ENCODE results near the gene MLN.

Gene MLN, protein sequence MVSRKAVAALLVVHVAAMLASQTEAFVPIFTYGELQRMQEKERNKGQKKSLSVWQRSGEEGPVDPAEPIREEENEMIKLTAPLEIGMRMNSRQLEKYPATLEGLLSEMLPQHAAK

DNA sequence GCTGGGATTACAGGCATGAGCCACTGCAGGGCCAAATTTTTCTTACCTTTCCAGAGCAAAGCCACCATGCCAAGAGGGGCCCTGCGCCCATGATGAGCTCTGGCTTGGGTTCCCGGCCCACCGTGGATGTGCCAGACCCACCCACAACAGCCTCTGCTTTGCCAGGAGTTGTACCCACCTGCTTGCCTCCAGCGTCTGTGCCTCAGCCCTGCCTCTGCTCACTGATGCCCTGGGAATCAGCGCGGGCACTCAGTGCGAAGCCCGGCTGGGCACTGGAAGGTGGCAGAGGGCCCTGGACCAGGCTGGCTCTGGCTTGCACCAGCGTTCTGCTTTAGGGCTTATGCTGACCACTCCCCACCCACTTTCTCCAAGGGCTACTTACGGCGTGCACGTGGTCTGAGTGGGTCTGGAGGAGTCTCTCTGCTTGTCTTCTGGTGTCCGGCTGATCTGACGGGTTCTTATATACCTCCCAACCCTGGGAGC is at the start of gene MLN:
TSS of gene MLN (minus strand) at position 433 of the 483 bp plus-strand sequence. CDS start 2,840 bp downstream, outside the sequence.
- DNase-seq = no peak

DNA sequence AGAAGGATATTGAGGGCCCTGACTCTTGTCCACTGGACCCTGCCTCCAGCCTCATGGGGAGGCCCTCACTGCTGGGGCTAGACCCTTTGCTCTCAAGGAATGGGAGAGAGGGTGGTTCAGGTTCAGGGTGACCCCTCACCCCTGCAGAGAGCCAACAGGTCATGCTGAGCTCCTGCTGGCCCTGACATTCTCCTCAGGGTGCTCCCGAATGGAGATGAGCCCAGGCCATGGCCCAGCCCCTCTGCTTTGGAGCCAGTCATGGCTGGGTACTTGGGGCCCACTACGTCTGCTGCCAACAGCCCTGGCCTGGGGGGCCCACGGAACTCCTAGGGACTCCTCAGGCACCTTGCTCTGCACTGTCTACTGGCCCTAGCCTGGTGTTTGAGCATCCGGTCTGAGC is 49.2 kb upstream of the MLN start:
- no peak for DNase-seq

DNA sequence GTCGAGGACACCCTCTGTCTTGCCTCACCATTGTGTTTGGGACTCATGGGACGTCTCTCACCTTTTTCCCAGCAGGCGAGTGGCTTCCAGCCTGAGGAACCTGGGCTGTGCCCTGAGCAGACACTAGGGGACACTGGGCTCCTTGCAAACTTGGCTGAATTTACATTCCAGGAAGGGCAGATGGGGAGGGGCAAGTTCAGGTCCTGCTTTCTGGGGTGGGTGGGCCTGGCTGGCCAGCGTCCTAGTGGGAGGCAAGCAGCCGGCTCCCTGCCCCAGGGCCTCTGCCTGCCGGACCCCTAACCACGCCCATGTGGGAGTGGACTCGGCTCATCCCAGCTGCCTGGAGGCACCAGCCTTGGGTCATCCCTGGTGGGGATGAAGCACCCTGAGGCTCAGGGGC is 48.2 kb upstream of the MLN start:
- peak; percentile 23 to 58 for DNase-seq

DNA sequence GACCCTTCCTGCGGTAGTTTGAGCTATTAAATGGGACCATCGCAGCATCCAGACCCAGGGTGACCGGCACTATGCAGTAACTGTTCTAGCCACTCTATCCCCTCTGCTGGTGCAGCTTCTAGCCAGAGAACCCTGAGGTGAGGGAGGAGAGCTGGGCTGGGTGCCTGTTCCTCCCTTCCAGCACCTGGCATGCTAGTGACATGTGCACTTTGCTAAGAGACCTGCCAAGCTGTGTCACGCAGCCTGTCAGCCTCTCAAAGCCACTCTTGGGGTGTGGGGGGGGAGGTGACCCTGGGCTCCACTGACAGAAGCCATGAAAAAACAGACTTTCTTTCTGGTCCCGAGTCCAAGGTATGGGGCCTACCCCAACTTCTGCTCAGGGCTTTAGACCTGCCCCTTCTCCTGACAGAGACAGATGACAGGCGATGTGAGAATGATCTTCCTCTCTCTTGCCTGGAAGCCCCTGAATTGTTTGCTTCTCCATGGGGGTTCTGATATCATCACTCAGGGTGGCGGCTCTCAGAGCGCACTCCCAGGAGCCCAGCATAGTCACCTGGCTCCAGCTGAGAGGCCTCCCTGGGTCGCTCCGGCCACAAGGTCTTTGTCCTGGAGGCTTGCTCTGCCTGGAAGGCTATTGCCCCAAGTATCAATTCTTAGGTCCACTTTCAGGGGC is 47.2 kb upstream of the MLN start:
- DNase-seq = peak in 1 of 2 experiments; percentile 45

DNA sequence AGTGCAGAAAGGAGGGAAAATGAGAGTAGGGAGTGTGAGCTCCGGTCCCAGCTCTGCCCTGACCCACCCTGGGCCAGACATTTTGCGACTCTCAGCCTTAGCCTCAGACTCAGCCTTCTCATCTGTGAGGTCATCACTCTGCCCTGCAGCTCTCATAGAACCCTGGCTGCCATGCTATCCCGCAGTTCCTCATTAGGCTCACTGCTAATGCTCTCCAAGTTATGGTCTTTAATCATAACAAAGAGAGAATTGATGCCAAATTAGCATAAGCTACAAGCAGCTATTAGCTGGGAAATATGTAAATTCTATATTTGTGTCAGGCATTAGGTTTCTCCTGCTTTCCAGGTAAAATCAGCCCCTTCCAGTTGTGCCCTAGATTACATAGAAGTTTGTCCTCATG is 46.5 kb upstream of the MLN start:
- DNase-seq = peak; percentile 83

DNA sequence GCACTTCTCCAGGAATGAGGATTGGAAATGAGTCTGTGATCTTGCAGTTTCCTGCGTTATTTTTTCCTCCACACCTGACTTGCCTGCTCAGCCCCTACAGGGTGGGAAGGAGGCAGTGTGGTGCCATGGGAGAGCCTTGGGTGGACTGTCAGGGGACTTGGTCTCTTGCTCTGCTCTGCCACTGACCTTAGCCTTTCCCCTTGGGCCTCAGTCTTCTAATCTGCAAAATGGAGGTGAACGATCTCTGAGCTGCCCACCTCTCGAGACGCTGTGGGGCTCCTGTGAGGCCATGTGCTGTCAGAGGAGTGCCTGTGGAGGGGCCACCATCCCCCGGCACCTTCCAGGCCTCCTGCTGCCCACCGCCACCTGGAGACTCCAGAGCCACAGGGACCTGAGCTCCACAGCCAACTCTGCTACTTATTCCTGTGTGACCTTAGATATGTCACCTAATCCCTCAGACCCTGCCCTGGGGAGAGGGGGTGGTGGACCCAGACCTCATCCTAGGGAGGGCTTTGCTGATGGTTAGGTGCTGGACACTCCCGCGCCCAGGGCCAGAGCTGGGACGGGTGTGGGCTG is 45.8 kb upstream of the MLN start:
- no peak for DNase-seq

DNA sequence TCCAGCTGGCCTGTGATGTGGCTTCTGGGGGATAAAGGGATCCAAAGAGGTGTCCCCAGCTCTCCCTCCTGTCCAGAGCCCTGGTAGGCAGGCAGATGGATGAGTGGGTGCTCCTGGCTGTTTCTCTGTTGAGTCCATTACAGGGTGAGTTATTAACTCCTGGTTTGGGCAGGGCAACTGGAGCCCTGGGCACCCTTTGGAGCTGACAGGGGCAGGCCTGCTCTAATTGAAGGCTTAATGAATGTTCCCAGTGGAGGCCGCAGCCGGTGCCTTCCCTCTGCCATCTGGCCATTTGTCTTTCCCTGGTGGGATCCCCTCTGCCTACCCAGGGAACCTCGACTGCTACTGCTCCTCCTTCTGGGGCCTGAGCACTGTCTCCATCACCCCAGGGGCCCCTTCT is 44.7 kb upstream of the MLN start:
- DNase-seq = no peak

DNA sequence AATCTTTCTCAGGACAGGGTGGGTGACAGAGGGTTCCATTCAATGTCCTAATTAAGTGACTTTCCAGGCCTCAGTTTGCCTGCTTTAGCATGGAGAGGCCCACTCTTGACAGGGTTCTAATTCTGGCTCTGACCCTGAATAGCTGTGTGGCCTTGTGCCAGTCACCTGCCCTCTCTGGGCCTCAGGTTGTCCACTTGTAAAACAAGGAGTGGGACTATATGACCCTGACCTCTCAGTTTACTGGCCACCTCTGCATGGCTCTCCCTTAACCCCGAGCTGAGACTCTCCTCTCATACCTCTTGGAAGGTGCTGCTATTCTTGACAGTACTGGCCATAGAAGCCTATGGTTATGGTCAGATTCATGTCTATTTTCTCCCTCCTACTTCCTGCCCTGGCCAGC is 44.1 kb upstream of the MLN start:
- no peak for DNase-seq

DNA sequence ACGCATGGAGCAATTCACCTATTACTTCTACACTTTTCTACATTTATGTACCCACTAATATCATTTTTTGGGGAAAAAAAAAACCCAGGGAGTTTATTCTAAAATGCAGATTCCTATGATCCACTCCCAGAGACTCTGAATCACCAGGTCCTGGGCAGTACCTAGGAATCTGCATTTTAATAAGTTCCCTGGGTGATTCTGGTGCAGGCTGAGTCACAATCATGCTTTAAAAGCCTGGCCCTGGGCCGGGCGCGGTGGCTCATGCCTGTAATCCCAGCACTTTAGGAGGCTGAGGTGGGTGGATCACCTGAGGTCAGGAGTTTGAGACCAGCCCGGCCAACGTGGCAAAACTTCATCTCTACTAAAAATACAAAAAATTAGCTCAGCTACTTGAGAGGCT is 43.3 kb upstream of the MLN start:
- peak in 1 of 2 experiments; percentile 41 for DNase-seq

DNA sequence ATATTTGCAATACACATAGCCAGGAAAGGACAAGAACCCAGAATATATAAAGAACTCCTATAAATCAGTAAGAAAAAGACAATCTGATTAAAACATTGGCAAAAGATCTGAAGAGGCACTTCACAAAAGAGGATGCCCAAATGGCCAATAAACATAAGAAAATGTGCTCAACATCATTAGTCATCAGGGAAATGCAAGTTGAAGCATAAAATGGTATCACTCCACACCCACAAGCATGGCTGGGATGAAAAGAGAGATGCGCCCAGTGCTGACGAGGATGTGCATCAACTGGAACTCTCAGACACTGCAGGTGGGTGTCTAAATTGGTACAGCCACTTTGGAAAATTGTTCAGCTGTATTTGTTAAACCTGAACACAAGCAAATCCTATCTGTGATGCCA is 42.4 kb upstream of the MLN start:
- no peak for DNase-seq

DNA sequence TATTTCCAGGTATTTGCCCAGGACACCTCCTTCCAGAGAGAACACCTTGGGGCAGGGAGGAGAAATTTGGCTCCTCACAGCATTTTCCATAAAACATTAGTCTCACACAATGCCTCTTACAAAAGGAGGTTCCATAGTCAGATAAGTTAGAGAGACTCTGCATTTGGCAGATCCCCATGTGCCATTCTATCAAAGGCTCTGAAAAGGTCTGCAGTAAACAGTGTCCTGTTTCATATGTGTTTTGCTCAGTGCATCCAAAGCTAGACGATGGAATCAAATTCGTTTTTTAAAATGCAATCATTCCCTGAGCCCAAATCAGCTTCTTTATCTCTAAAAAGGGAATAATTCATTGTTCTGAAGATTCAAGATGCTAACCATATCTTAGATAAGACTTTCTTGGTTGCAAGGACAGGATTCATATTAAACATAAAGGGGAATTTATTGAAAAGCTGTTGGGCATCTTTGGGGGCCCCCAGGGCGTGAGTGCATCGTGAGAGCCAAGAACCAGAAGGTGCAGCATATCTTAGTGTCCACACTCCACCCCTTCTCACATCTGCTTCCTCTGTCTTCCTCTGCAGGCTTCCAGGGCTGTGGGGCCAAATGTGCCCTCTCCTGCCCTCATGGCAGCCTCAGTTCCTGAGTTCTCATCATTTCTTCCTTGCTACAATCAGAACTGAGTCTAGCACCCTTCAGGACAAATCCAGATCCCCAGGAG is 41.4 kb upstream of the MLN start:
- DNase-seq = no peak

DNA sequence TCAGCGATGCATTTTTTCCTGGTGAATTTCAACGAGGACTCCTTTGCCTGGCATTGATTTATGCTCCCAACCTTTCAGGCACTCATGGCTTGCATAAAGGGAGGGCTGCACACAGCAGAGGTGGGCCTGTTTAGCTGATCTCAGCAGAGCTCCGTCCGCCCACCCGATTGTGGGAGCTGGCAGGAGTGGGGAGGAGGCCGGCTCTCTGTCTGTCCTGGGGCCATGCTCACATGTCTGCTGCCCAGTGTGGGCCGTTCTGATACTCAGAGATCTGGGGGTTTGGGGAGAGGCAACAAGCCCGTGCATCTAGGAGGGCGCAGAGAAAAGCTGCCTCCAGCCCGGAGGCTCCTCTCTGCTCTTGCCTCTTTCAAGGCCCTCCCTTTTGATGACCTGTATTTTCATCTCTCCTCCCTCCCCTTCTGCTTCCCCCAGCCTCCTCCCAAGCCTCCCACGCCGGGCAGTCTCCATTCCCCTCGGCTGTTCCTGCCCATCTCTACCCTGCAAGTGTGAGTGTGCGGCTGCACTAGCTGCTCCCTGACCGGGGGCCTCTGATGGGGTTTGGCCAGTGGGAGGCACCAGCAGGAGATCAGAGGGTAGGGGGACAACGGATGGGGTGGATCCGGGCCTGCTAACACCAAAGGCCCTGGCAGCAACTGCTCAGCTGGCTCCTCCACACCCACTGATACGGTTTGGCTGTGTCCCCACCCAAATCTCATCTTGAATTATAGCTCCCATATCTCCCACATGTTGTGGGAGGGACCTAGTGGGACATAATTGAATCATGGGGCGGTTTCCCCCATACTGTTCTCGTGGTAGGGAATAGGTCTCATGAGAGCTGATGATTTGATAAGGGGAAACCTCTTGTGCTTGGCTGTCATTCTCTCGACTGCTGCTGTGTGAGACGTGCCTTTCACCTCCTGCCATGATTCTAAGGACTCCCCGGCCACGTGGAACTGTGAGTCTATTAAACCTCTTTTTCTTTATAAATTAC is 39.6 kb upstream of the MLN start:
- DNase-seq = no peak

DNA sequence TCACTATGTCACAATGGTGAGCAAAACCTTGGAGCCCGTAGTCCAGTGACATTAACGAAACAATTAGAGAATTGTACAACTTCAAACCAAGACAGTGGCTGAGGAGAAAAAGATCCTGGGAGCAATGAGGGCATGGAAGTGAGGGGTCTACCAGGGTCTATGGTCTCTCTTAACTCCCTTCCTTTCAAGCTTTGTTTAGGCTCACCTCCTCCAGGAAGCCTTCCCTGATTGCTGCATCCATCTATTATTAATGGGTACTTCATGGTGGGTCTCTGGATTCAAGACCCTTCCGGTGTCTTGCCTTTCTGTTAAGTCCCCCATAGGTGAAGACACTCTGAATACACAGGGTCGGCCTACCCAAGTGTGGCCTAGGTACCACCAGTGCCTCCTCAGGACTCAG is 38.1 kb upstream of the MLN start:
- no peak for DNase-seq

DNA sequence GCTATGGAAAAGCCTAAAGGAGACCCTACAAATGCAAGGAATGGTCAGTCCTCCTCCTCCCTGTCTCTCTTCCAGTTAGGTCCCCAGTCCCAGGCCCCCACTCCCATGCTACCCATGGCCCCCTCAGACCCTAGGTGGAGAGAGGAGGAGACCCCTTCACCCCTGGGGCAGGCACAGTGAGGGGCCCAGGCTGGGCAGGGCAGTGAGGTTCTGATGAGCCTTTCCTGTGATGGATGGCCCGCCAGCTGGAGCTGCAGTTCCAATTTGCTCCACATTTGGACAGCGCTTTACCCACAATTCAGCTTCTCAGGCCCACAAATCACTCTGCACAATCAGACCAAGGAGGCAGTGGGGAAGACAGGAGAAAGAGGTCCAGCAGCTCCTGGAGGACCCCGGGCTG is 37.3 kb upstream of the MLN start:
- no peak for DNase-seq

DNA sequence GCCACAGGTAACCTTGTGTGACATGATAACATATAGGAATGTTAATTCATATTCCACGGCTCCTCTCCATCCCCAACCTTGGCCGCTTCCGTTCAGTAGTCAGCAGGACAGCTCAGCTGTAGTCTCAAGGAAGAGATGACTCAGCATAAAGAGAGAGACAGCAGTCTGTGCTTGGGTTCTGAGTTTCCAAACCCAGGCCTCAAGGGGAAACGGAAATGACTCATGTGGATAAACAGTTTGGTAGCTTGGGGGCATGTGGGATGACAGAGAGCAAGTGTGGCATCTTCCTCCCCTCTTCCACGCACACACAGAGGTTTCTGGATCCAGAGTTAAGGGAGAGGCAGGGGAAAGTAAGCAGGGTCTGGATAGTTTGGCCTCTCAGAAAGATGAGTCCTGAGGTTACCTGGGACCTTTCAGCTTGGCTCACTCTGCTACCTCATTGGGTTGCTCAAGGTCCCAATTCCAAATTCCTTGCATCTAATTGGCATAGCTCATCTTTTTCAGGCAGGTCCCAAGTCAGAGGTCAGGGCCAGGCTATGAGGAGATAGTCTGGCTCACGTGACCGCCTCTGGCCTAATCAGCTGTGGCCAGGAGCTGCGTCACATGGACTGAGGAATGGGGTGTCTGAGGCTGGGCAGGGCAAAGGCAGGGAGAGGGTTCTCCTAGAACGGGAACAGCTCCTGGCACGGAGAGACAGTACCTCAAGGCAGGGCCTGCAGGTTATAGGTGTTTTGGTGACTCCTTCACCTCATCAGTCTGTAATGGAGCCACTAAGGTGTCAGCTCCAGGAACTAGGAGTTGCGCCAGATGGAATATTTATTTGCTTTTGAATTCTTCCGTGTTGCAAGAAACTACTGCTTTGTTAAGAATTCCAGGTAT is 36.5 kb upstream of the MLN start:
- no peak for DNase-seq

DNA sequence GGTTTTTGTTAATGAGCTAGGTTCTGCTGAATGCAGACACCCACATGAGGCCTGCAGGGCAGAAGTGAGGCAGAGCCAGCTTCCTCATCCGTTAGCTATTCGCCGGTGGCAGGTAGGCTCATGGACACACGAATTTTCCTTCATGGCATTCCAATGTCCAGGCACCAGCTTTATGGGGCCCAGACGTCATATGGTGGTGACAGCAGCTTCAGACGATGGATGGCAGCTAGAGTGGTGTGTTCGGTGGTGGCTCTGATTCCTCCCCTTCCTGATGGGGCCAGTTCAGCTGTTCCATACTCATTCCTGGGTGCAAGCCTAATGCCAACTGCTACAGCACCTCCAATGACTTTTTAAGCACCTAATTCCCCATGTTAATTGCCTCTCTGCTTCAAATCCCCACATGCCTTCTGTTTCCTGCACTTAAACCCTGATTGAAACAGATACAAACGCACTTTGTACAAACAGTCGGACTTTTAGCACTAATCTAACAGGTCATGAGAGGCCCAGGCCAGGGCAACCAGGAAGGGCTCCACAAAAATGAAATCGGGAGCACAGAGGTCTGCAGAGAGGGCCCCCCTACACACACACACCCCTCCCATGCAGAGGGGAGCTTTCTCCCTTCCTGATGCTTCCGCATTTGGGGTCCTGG is 35.7 kb upstream of the MLN start:
- no peak for DNase-seq

DNA sequence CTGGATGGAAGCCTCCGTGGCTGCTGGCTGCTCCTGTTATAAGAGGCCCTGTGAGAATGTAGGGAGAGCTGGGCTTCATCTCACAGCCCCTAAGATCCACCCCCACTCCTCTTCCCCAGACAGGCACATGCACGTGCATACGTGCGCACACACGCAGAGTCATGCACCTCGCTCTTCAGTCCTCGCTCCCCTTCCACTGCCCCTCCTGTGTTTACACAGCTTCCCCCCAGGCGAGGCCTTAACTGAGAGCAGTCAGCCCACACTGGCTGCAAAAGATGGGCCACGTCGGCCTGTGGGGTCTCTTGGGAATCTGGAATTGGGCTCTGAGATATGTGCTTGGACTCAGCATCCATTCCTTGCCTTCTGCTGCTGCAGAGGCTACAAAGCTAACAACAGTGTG is 35.2 kb upstream of the MLN start:
- DNase-seq = no peak

DNA sequence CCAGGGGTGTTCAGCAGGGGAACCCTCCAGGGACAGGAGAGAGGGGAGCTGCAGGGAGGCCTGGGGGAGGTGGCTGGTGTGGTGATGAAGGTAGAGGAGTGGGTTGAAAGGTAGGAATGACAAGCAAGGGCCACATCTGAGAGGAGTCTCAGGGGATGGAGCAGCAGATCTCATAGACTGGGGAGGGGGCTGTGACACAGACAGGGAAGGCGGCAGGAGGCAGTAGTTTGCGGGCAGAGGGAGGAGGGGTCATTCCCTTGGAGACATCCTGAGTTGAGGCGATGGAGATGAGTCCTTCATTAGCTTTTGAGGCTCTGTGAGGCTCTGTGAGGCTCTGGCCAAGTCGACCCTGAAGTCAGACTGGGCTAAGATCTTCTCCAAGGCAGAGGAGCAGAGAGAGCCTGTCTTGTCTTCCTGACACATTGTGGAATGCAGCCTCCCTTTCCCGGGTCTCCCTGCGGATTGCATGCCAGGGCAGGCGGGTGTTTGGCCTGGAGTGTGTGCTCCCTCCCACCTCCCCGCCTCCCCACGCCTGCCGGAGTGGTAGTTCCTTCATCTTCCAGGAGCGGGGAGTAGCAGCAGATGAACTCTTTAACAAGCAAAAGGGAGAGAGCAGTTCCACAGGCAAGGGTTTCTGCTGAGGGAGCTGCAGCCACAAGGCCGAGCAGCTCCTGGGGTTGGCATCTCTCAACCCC is 34.3 kb upstream of the MLN start:
- DNase-seq = no peak

DNA sequence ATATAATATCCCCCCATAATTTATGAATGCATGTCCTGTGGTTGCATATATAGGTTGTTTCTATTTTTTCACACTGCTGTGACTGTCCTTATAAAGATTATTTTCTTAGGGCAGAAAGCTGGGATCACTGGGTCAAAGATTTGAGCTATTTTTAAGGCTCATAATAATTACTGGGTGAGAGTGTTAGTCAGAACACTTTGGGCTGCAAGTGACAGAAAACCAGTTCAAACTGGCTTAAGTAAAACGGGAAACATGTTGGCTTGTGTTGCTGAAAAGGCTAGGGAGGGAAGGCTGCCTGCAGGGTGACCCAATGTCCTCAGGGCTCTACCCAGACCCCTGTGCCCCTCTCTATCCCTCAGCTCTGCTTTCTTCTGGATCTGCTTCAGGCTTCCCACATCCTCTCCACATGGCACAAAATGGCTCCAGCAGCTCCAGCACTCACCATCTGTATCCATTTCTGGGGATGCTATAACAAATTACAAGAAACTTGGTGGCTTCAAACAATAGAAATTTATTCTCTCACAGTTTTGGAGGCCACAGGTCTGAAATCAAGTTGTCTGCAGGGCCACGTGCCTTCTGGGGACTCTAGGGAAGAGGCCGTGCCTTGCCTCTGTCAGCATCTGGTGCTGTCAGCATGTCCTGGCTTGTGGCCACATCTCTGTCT is 33.1 kb upstream of the MLN start:
- no peak for DNase-seq
